ENCODE data around the gene HES6. TPM values are rescaled to one million over a fixed set of nuclear protein-coding genes. Genes with fewer than 3 reads are reported as not detected.
A peak's percentile ranks its signal among the peaks of the same experiment; 100 is the strongest.

The HES6 gene
- total RNA-seq, 2 donors from 2014 or later = 0.47 to 1.3 TPM

- H3K27me3 Mint-ChIP-seq = no peaks in the 10 kb centered on the region
- no peak overlapping the region for H3K4me3 Mint-ChIP-seq
- peaks cover 2% of the 10 kb centered on the region for H3K36me3 Mint-ChIP-seq (ENCODE audit: low read depth)
- H3K9me3 ChIP-seq (ENCODE audit: control insufficient read depth, low read length, poor library complexity, severe bottlenecking) = no peaks in the 10 kb centered on the region
- peak overlapping the region; percentile 47 for H3K27ac Mint-ChIP-seq
- ATAC-seq (no peak), DNase-seq (no peak)
- peaks cover 13% of the 10 kb centered on the region for H3K4me1 Mint-ChIP-seq
These were observed 3.1 kb upstream of the HES6 start for GRCh38 chr2:238242731-238243495.

- no peak for ATAC-seq
- Mint-ChIP-seq H3K27ac (peak overlapping the region; percentile 47), H3K36me3 (ENCODE audit: low read depth) (peaks cover 2% of the 10 kb centered on the region), H3K4me3 (peak overlapping the region; percentile 57), H3K27me3 (no peaks in the 10 kb centered on the region), H3K4me1 (peaks cover 15% of the 10 kb centered on the region)
- DNase-seq = no peak
- H3K9me3 ChIP-seq (ENCODE audit: control insufficient read depth, low read length, poor library complexity, severe bottlenecking) = no peaks in the 10 kb centered on the region
These were observed 2.1 kb upstream of the HES6 start for GRCh38 chr2:238241970-238242369.

- H3K4me3 Mint-ChIP-seq = peak overlapping the region; percentile 93
- DNase-seq = peak in 1 of 3 donors; percentile 25
- no peak for ATAC-seq
- H3K27me3 Mint-ChIP-seq = peaks cover 4% of the 10 kb centered on the region
- H3K4me1 Mint-ChIP-seq = peaks cover 15% of the 10 kb centered on the region
- H3K36me3 Mint-ChIP-seq (ENCODE audit: low read depth) = peaks cover 2% of the 10 kb centered on the region
- no peak overlapping the region for H3K27ac Mint-ChIP-seq
- no peaks in the 10 kb centered on the region for H3K9me3 ChIP-seq (ENCODE audit: control insufficient read depth, low read length, poor library complexity, severe bottlenecking)
These were observed 1.2 kb upstream of the HES6 start for GRCh38 chr2:238240757-238241711.

GRCh38 chr2:238239543-238239862 lies 335 bp downstream of the HES6 start:
- ATAC-seq (peak; percentile 39), DNase-seq (peak in 1 of 3 donors; percentile 43)
- peaks cover 23% of the 10 kb centered on the region for H3K4me1 Mint-ChIP-seq
- H3K36me3 Mint-ChIP-seq (ENCODE audit: low read depth) = peaks cover 6% of the 10 kb centered on the region
- peaks cover 17% of the 10 kb centered on the region for H3K27me3 Mint-ChIP-seq
- no peak overlapping the region for H3K27ac Mint-ChIP-seq
- peak overlapping the region; percentile 93 for H3K4me3 Mint-ChIP-seq
- H3K9me3 ChIP-seq (ENCODE audit: control insufficient read depth, low read length, poor library complexity, severe bottlenecking) = no peaks in the 10 kb centered on the region

GRCh38 chr2:238238766-238239542 lies 884 bp downstream of the HES6 start:
- ATAC-seq = peak; percentile 43

GRCh38 chr2:238238311-238238765 lies 1.5 kb downstream of the HES6 start:
- peaks cover 6% of the 10 kb centered on the region for H3K36me3 Mint-ChIP-seq (ENCODE audit: low read depth)
- no peak for DNase-seq
- ATAC-seq = no peak
- H3K4me3 Mint-ChIP-seq = peak overlapping the region; percentile 66
- H3K27me3 Mint-ChIP-seq = peaks cover 20% of the 10 kb centered on the region
- no peak overlapping the region for H3K27ac Mint-ChIP-seq
- H3K4me1 Mint-ChIP-seq = peaks cover 26% of the 10 kb centered on the region
- no peaks in the 10 kb centered on the region for H3K9me3 ChIP-seq (ENCODE audit: control insufficient read depth, low read length, poor library complexity, severe bottlenecking)

More at GRCh38 chr2:238238766-238239542, 884 bp downstream of the HES6 start:
- DNase-seq = peak in 2 of 3 donors; percentile 24 to 34
- H3K27me3 Mint-ChIP-seq = peaks cover 17% of the 10 kb centered on the region
- H3K4me1 Mint-ChIP-seq = peaks cover 23% of the 10 kb centered on the region
- H3K4me3 Mint-ChIP-seq = peak overlapping the region; percentile 66
- no peaks in the 10 kb centered on the region for H3K9me3 ChIP-seq (ENCODE audit: control insufficient read depth, low read length, poor library complexity, severe bottlenecking)
- no peak overlapping the region for H3K27ac Mint-ChIP-seq
- peaks cover 6% of the 10 kb centered on the region for H3K36me3 Mint-ChIP-seq (ENCODE audit: low read depth)

- Mint-ChIP-seq H3K27me3 (peaks cover 22% of the 10 kb centered on the region), H3K4me3 (no peak overlapping the region), H3K36me3 (ENCODE audit: low read depth) (peaks cover 6% of the 10 kb centered on the region), H3K4me1 (peaks cover 26% of the 10 kb centered on the region), H3K27ac (no peak overlapping the region)
- no peak for ATAC-seq
- H3K9me3 ChIP-seq (ENCODE audit: control insufficient read depth, low read length, poor library complexity, severe bottlenecking) = no peaks in the 10 kb centered on the region
- DNase-seq = peak in 1 of 3 donors; percentile 6
These were observed 2.3 kb downstream of the HES6 start for GRCh38 chr2:238237431-238238135.

- H3K36me3 Mint-ChIP-seq (ENCODE audit: low read depth) = peaks cover 6% of the 10 kb centered on the region
- no peak overlapping the region for H3K27ac Mint-ChIP-seq
- no peak for DNase-seq
- no peaks in the 10 kb centered on the region for H3K9me3 ChIP-seq (ENCODE audit: control insufficient read depth, low read length, poor library complexity, severe bottlenecking)
- H3K4me1 Mint-ChIP-seq = peaks cover 21% of the 10 kb centered on the region
- no peak for ATAC-seq
- H3K4me3 Mint-ChIP-seq = no peak overlapping the region
- H3K27me3 Mint-ChIP-seq = peaks cover 33% of the 10 kb centered on the region
These were observed 3.3 kb downstream of the HES6 start for GRCh38 chr2:238236571-238236970.

- H3K27me3 Mint-ChIP-seq = peaks cover 34% of the 10 kb centered on the region
- ATAC-seq = no peak
These were observed 4.0 kb downstream of the HES6 start for GRCh38 chr2:238235856-238236255.

GRCh38 chr2:238235331-238235732 lies 4.5 kb downstream of the HES6 start:
- ATAC-seq (no peak), DNase-seq (no peak)
- H3K27ac Mint-ChIP-seq = no peak overlapping the region
- peaks cover 26% of the 10 kb centered on the region for H3K4me1 Mint-ChIP-seq
- H3K36me3 Mint-ChIP-seq (ENCODE audit: low read depth) = peaks cover 10% of the 10 kb centered on the region
- H3K4me3 Mint-ChIP-seq = peak overlapping the region; percentile 39
- peaks cover 38% of the 10 kb centered on the region for H3K27me3 Mint-ChIP-seq
- no peaks in the 10 kb centered on the region for H3K9me3 ChIP-seq (ENCODE audit: control insufficient read depth, low read length, poor library complexity, severe bottlenecking)

More at GRCh38 chr2:238235856-238236255, 4.0 kb downstream of the HES6 start:
- H3K9me3 ChIP-seq (ENCODE audit: control insufficient read depth, low read length, poor library complexity, severe bottlenecking) = no peaks in the 10 kb centered on the region
- Mint-ChIP-seq H3K36me3 (ENCODE audit: low read depth) (peaks cover 6% of the 10 kb centered on the region), H3K27ac (no peak overlapping the region), H3K4me1 (peaks cover 21% of the 10 kb centered on the region), H3K4me3 (peak overlapping the region; percentile 39)
- DNase-seq = no peak

- H3K27me3 Mint-ChIP-seq = peaks cover 40% of the 10 kb centered on the region
- H3K36me3 Mint-ChIP-seq (ENCODE audit: low read depth) = peaks cover 8% of the 10 kb centered on the region
- H3K27ac Mint-ChIP-seq = no peak overlapping the region
These were observed 6.2 kb downstream of the HES6 start for GRCh38 chr2:238233625-238234024.

GRCh38 chr2:238231809-238232208 lies 8.0 kb downstream of the HES6 start:
- H3K4me3 Mint-ChIP-seq = peak overlapping the region; percentile 90
- H3K27me3 Mint-ChIP-seq = peaks cover 40% of the 10 kb centered on the region
- ATAC-seq (no peak), DNase-seq (no peak)
- peaks cover 13% of the 10 kb centered on the region for H3K36me3 Mint-ChIP-seq (ENCODE audit: low read depth)
- no peak overlapping the region for H3K27ac Mint-ChIP-seq
- peaks cover 33% of the 10 kb centered on the region for H3K4me1 Mint-ChIP-seq
- no peaks in the 10 kb centered on the region for H3K9me3 ChIP-seq (ENCODE audit: control insufficient read depth, low read length, poor library complexity, severe bottlenecking)

More at GRCh38 chr2:238233625-238234024, 6.2 kb downstream of the HES6 start:
- no peak for ATAC-seq
- H3K9me3 ChIP-seq (ENCODE audit: control insufficient read depth, low read length, poor library complexity, severe bottlenecking) = no peaks in the 10 kb centered on the region
- H3K4me1 Mint-ChIP-seq = peaks cover 27% of the 10 kb centered on the region
- DNase-seq = no peak
- H3K4me3 Mint-ChIP-seq = peak overlapping the region; percentile 68

Measured in T-helper 17 cell (primary cell).